Thymus (tissue), 11 donors: ENCODE data around the gene FGF18. TPM values are rescaled to one million over a fixed set of nuclear protein-coding genes. Genes with fewer than 3 reads are reported as not detected.

Source experiments
- DNase-seq, 9 donors: peaks; one replicate each; pipeline ENCODE4 v3.0.0-alpha.2; 2013; ENCODE audit warnings: low spot score in 9 of 9, low read depth in 6 of 9, missing footprints in 1 of 9
- H3K27ac ChIP-seq, 2 donors: one replicate each; pipeline ENCODE4 v1.5.1; 2013; ENCODE audit warnings: control low read depth in 1 of 2, low read depth in 1 of 2, low read length in 1 of 2, mild to moderate bottlenecking in 1 of 2, moderate library complexity in 1 of 2
- H3K27me3 ChIP-seq, 2 donors: one replicate each; pipeline ENCODE4 v1.5.1; 2013; ENCODE audit warnings: low read length in 1 of 2; ENCODE audit not compliant: control insufficient read depth in 2 of 2, insufficient read depth in 1 of 2
- H3K36me3 ChIP-seq, 2 donors: one replicate each; pipeline ENCODE4 v1.5.1; 2013; ENCODE audit warnings: low read length in 1 of 2, mild to moderate bottlenecking in 1 of 2, moderate library complexity in 1 of 2; ENCODE audit not compliant: control insufficient read depth in 2 of 2, insufficient read depth in 2 of 2
- H3K4me1 ChIP-seq, 2 donors: one replicate each; pipeline ENCODE4 v1.5.1; 2013; ENCODE audit warnings: low read length in 2 of 2; ENCODE audit not compliant: control insufficient read depth in 2 of 2, insufficient read depth in 2 of 2
- H3K4me3 ChIP-seq, 2 donors: one replicate each; pipeline ENCODE4 v1.5.1; 2013; ENCODE audit warnings: low read length in 2 of 2, control low read depth in 1 of 2, mild to moderate bottlenecking in 1 of 2
- H3K9me3 ChIP-seq, 2 donors: one replicate each; pipeline ENCODE4 v1.5.1; 2013; ENCODE audit warnings: low read length in 1 of 2, mild to moderate bottlenecking in 1 of 2; ENCODE audit not compliant: control insufficient read depth in 2 of 2, insufficient read depth in 1 of 2
- WGBS: extraction: QIAGEN DNeasy Blood & Tissue Kit; methylation state at CpG from one replicate; pipeline ENCODE4 v1.1.7; 2013; 5-methylcytosine and 5-hydroxymethylcytosine counted together
- polyA plus RNA-seq: library from polyadenylated mRNA; stranded (reverse); fragments of 200-250 nt; gene quantifications from one replicate; pipeline ENCODE4 v1.2.3, GENCODE V29; 2013
- total RNA-seq: library from RNA; stranded (reverse); fragments of 120-200 nt; gene quantifications from one replicate; pipeline ENCODE4 v1.2.4, GENCODE V29; 2013
- donor health status: healthy.

Gene FGF18
- total and polyA plus RNA-seq, 2 donors = 0.80 to 0.82 TPM

DNA sequence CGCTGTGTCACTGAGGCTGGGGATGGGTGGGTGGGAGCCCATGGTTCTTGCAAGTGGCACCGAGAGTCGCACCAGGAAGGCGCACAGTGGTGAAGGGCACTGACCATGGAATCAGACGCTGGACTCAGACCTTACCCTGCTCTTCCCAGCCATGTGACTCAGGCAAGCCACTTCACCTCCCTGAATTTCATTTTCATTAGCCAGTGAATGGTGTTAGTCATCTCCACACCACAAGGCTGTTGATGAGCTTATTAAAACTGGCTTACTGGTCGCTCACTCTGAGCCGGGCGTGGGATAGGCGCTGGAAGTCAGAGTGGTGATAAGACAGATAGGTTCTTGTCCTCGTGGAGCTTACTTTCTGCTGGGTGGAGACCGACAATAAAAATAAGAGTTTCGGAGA lies 25.1 kb downstream of the FGF18 start:
- no peaks in the 10 kb centered on the region for H3K4me1 ChIP-seq
- WGBS = 96% methylated on average over 12 of the region's 12 CpGs

DNA sequence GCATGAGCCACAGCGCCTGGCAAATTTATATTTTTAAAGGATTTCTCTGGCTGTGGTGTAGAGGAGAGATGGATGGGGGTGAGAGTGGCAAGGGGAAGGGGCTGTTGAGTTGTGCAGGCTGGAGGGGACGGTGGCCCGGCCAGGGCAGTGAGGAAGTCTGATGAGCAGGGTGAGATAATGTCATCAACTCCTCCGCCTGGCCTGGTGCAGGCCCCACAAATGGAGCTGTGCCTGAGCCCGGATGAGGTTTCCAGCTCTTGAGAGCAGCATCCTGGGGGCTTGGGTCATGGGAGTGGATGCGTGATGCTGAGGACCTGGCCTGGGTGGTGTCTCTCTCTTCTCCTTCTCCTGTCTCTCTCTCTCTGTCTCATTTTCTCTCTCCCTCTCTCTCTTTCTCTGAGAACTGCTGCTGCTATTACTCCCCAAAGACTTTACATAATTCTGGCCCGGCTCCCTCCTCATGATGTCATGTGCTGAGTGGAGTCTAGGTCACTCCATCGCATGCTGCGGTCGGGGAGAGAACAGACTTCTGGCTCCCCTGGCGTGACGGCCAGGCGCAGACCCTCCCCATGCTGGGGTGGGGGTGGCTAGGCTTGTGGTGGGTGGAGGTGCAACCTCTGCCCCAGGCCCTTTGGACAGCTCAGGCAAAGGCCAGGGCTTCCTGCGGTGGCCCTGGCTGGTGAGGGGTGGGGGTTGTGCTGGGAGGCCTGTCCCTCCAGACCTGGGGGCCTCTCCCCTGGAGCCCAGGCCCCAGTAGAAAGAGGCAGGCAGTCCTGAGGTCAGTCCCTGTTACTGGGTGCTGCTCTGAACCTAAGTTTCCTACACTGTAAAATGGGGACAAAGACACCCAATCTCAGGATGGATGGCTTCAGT lies 26.4 kb downstream of the FGF18 start:
- no peak for DNase-seq
- H3K4me3 ChIP-seq = no peak overlapping the region

More for the DNA sequence above, 25.1 kb downstream of the FGF18 start:
- Histone ChIP-seq H3K4me3 (no peak overlapping the region), H3K36me3 (no peaks in the 10 kb centered on the region), H3K27me3 (peaks cover 7 to 29% of the 10 kb centered on the region in 2 donors), H3K9me3 (no peaks in the 10 kb centered on the region), H3K27ac (no peak overlapping the region)
- no peak for DNase-seq

DNA sequence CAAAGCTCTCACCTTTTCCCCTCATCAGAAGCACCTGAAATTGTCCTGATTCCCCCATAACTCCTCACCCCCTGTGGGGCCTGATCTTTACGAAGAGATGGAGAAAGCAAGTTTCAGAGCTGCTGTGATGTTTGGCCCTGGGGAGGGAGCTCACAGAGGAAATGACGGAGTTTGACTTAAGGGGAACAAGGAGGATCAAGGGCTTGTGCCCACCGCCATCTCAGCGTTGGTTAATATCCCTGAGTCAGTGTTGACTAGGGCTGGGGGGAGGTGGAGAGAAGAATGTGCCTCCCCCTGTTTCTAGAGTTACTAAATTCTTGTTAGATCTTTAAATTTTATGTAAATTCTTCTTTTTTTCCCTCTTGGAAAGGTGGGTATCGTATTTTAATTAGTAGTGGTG lies 27.8 kb downstream of the FGF18 start:
- no peaks in the 10 kb centered on the region for H3K36me3 ChIP-seq
- H3K4me1 ChIP-seq = no peaks in the 10 kb centered on the region
- H3K4me3 ChIP-seq = no peak overlapping the region
- DNase-seq = no peak
- H3K27me3 ChIP-seq = peaks cover 32 to 53% of the 10 kb centered on the region in 2 donors
- WGBS = 92% methylated on average over 5 of the region's 5 CpGs
- no peak overlapping the region for H3K27ac ChIP-seq
- H3K9me3 ChIP-seq = no peaks in the 10 kb centered on the region

More for the DNA sequence above, 26.4 kb downstream of the FGF18 start:
- Histone ChIP-seq H3K9me3 (no peaks in the 10 kb centered on the region), H3K36me3 (no peaks in the 10 kb centered on the region), H3K27me3 (peaks cover 20 to 41% of the 10 kb centered on the region in 2 donors), H3K4me1 (no peaks in the 10 kb centered on the region), H3K27ac (no peak overlapping the region)
- 92% methylated on average over 14 of the region's 14 CpGs for WGBS

DNA sequence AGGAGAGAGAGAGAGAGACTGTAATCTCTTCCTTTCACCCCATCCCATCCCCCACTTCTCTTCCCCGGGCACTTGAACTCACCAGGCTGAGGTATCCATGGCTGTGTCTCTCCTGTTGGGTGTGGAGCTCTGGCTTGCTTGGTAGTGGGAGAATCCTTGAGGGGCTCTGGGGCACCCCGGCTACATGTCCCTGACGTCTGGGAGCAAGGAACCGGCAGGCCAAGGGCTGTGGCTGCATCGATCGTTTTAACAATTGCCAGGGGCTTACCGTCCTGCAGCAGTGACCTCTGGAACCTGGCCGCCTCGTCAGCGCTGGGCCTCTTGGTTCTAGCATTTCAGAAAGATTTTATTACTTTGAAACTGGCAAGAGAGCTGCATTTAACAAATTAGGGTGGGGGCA lies 30.0 kb downstream of the FGF18 start:
- DNase-seq = no peak
- 97% methylated on average over 10 of the region's 10 CpGs for WGBS
- H3K27me3 ChIP-seq = peaks cover 32 to 67% of the 10 kb centered on the region in 2 donors

DNA sequence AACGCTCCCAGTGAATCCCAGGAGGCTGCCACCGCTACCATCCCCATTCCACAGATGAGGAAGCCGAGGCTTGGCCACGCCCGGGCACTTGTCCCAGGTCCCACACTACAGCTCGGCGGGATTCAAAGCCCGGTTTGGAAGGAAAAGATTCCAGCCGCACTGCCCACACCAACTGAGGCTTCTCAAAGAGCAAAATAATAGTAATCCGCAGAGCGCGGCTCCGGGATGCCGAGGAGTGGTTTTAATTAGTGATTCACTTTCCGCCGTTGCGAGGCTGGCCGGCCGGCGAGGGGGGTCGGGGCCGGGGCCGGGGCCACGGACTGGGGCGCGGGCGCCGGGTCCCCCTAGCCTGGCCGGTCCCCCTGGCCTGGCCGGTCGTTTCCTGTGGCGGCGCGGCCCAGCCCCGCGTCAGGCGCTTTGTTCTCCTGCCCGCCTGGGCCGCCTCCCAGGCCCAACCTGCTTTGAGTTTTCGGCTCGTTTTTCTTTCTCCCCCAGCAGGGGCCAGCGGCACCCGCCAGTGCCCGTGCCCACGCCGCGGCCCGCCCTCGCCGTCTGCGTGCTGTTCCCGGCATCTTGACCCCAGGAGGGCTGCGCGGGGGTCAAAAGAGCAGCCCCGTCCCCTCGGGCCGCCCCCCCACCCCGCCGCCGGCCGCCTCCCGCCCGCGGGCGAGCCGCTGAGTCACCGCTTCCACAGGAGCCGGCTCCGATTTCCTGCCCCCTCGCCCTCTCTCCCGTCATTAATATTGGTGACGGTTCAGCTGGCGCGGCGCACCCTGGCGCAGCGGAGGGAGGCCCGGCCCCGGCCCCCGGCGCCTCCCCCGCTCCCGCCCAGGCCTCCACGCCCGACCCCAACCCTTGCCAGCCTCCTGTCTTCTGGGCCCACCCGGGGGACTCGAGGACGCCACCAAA lies 31.2 kb downstream of the FGF18 start:
- H3K36me3 ChIP-seq = no peaks in the 10 kb centered on the region
- H3K9me3 ChIP-seq = no peaks in the 10 kb centered on the region
- H3K4me1 ChIP-seq = no peaks in the 10 kb centered on the region
- 16% methylated on average over 88 of the region's 88 CpGs for WGBS
- no peak overlapping the region for H3K27ac ChIP-seq
- H3K4me3 ChIP-seq = no peak overlapping the region
- DNase-seq = no peak
- peaks cover 32 to 68% of the 10 kb centered on the region in 2 donors for H3K27me3 ChIP-seq

More for the DNA sequence above, 30.0 kb downstream of the FGF18 start:
- H3K36me3 ChIP-seq = no peaks in the 10 kb centered on the region
- no peaks in the 10 kb centered on the region for H3K4me1 ChIP-seq
- no peak overlapping the region for H3K4me3 ChIP-seq
- no peaks in the 10 kb centered on the region for H3K9me3 ChIP-seq
- no peak overlapping the region for H3K27ac ChIP-seq

DNA sequence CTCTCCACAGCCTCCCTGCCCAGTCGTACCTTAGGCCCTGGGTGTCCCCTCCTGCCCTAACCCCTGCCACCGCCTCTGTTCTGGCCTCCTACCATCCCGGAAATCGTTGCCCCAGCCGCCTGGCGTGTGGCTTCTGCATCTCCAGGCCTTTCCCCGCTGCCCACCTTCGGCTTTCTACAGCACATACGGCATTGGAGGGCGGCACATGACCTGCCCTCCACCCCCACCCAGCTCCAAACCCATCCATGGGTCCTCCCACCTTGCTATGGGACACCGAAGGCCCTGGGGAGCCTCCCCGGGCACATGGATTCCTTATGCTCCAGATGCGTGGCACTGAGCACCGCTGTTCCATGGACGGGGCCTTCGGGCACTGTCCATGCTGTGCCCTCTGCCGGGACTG lies 32.0 kb downstream of the FGF18 start:
- WGBS = 76% methylated on average over 17 of the region's 17 CpGs
- Histone ChIP-seq H3K36me3 (no peaks in the 10 kb centered on the region), H3K4me1 (no peaks in the 10 kb centered on the region), H3K4me3 (no peak overlapping the region), H3K9me3 (no peaks in the 10 kb centered on the region), H3K27me3 (peaks cover 32 to 63% of the 10 kb centered on the region in 2 donors), H3K27ac (no peak overlapping the region)
- DNase-seq = no peak

DNA sequence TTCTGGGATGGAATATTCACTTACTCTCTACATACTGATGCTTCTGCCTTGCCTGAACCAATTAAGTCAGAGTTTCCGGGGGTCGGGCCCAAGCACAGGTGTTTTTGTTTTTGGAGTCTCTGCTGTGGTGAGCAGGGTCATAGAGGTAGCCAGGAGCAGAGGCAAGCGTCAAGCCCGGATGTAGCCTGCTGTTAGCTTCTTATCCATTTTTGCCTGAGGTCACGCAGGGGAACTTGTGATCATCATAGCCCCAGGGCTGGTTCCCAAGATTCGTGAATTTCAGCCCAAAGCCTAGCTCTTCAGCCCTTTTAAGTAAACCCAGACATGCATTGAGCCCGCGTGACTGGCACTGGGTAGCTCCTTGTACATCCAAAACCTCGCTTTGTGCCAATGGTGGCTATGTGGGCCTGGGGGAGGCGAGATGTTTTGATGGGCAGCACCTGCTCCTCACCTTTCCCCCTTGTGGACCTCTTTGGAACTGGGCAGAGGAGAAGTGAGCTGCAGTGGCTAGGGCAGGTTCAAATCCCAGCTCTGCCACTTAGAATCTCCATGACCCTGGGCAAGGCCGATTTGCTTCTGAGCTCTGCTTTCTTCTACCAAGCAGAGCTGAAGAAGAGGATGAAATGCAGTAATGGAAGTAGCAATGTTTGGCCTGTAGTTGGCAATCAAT lies 33.7 kb downstream of the FGF18 start:
- no peaks in the 10 kb centered on the region for H3K9me3 ChIP-seq
- no peaks in the 10 kb centered on the region for H3K4me1 ChIP-seq
- H3K27me3 ChIP-seq = peaks cover 31 to 57% of the 10 kb centered on the region in 2 donors
- no peak for DNase-seq
- H3K36me3 ChIP-seq = no peaks in the 10 kb centered on the region
- H3K27ac ChIP-seq = no peak overlapping the region
- WGBS = 95% methylated on average over 11 of the region's 11 CpGs
- no peak overlapping the region for H3K4me3 ChIP-seq

DNA sequence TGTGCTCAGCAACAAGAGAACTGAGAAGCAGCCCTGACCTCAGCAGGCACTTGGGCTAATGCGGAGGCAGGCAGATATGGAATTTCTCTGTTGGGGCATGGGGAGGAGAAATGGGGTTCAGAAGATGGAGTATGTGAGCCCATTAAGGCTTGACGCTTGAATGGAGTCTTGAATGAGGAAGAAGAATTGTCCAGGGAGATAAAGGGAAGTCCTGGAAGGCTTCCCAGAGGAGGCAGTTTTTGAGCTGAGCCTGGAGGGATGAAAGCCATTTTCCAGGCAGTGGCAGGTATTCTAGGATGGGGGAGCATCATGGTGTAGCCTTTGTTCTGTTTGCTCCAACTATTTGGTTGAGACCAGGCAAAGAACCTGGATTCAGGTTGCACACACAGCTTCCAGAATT lies 34.5 kb downstream of the FGF18 start:
- WGBS = 96% methylated on average over 2 of the region's 2 CpGs
- DNase-seq = no peak

More for the DNA sequence above, 34.5 kb downstream of the FGF18 start:
- Histone ChIP-seq H3K4me3 (no peak overlapping the region), H3K27me3 (peaks cover 28 to 51% of the 10 kb centered on the region in 2 donors), H3K27ac (no peak overlapping the region), H3K4me1 (no peaks in the 10 kb centered on the region), H3K36me3 (no peaks in the 10 kb centered on the region), H3K9me3 (no peaks in the 10 kb centered on the region)
